Prostate gland (tissue), 2 donors: ENCODE measurements around the gene PRPH. TPM values are rescaled to one million over a fixed set of nuclear protein-coding genes. Genes with fewer than 3 reads are reported as not detected.
"Not testable (repeated sequence)": the region's sequence is repeated elsewhere in the genome, so short reads cannot be mapped to it uniquely, and the experiment has no call there.

Source experiments
- DNase-seq: peaks from one replicate; pipeline ENCODE4 v3.0.0-alpha.2; 2019; ENCODE audit warnings: low spot score
- H3K27ac ChIP-seq, 2 donors: fragments of 200-600 bp; sonication (generic); 2 replicates each; pipeline ENCODE4 v1.5.1; 2017 to 2019
- H3K27me3 ChIP-seq: fragments of 200-600 bp; sonication (generic); replicated peaks from 2 replicates; pipeline ENCODE4 v1.5.1; 2019; ENCODE audit not compliant: insufficient read depth
- H3K36me3 ChIP-seq, 2 donors: fragments of 200-600 bp; sonication (generic); 1 replicate in 1 of 2; 2 replicates in 1 of 2; pipeline versions ENCODE4 v1.5.1 to v1.8.1; 2017 to 2019
- H3K4me1 ChIP-seq: fragments of 200-600 bp; sonication (generic); replicated peaks from 2 replicates; pipeline ENCODE4 v1.5.1; 2019
- H3K4me3 ChIP-seq, 2 donors: fragments of 200-600 bp; sonication (generic); 2 replicates each; pipeline ENCODE4 v1.5.1; 2017 to 2019
- H3K9me3 ChIP-seq: fragments of 200-600 bp; sonication (generic); 2 replicates; pipeline ENCODE4 v1.5.1; 2017
- CTCF ChIP-seq, 4 experiments: fragments of 200-600 bp in 2 of 4; fragments of 450-650 bp in 2 of 4; sonication (generic) in 2 of 4; IDR thresholded peaks; 1 replicate in 3 of 4; 2 replicates in 1 of 4; pipeline ENCODE4 v1.5.1; 2016 to 2019; ENCODE audit warnings: antibody characterized with exemption in 4 of 4, mild to moderate bottlenecking in 2 of 4, moderate library complexity in 2 of 4
- POLR2A ChIP-seq: fragments of 450-650 bp; IDR thresholded peaks from one replicate; pipeline ENCODE4 v1.6.1; 2016; ENCODE audit warnings: antibody characterized with exemption, mild to moderate bottlenecking
- POLR2AphosphoS5 ChIP-seq: sonication (generic); formaldehyde crosslinking; IDR thresholded peaks from one replicate; pipeline ENCODE4 v1.6.1; 2017; ENCODE audit warnings: antibody characterized with exemption
- WGBS: methylation state at CpG from one replicate; pipeline ENCODE4 v1.1.5; 2018; 5-methylcytosine and 5-hydroxymethylcytosine counted together
- intact Hi-C: fragments of 100-400 bp; cut with DNase I; formaldehyde crosslinking; loops from one replicate; pipeline ENCODE4 v1.14.2; 2022
- total RNA-seq, 2 donors: library from RNA; depleted of rRNA; stranded (reverse); fragments of >200 nt; gene quantifications; one replicate each; pipeline ENCODE4 v1.1.0, GENCODE V29; 2016

PRPH gene
- total RNA-seq, 2 donors from 2014 or later, result 1.4 to 11.4 TPM

- peaks cover 12% of the 10 kb centered on the region for H3K27me3 ChIP-seq
- peak; percentile 87 for DNase-seq
- intact Hi-C loops, result loop anchor here (5.0 kb wide), 2 partner anchors 34 to 181 kb away; partner anchors contain the start of gene PRPH
- no peaks in the 10 kb centered on the region for H3K9me3 ChIP-seq
- 27% methylated on average over 11 of the region's 11 CpGs for WGBS
- H3K36me3 ChIP-seq, result no peaks in the 10 kb centered on the region
- H3K4me3 ChIP-seq, result no peak overlapping the region
- TF ChIP-seq POLR2A (no peak), POLR2AphosphoS5 (peak; percentile 96), CTCF (IDR thresholded peaks at IDR 0.05) (peak; percentile 68 to 95 (median 88))
- H3K4me1 ChIP-seq, result peaks cover 4% of the 10 kb centered on the region
- no peak overlapping the region for H3K27ac ChIP-seq
Observed at GRCh38 chr12:49331380-49332222, 36.7 kb downstream of the PRPH start.

DNA sequence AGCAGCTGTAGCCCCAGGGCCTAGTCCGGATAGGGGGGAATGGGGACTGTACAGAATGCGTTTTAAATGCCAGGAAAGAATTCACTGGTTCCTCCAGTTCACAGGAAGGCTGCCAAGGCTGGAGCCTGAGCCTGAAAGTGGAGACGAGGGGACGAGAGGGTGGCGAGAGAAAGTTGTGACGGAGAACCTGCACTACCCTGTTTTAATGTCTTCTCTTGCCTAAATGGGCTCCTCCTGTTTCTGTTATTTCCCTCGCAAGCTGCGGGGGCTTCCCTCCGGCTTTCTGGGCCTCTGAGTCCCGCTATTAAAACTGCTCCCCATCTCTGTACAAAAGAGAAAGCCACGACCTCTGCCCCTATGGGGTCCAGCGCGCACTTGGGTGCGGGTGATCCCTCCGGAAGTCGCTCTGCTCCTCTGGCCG lies 37.5 kb downstream of the PRPH start:
- Histone ChIP-seq H3K27ac (no peak overlapping the region), H3K4me3 (no peak overlapping the region), H3K27me3 (peaks cover 12% of the 10 kb centered on the region), H3K36me3 (no peaks in the 10 kb centered on the region), H3K9me3 (no peaks in the 10 kb centered on the region), H3K4me1 (peaks cover 4% of the 10 kb centered on the region)
- intact Hi-C loops, result loop anchor here (5.0 kb wide), 2 partner anchors 35 to 180 kb away; partner anchors contain the start of gene PRPH
- no peak for DNase-seq
- TF ChIP-seq CTCF (IDR thresholded peaks at IDR 0.05) (no peak), POLR2AphosphoS5 (no peak), POLR2A (no peak)
- WGBS, result 61% methylated on average over 17 of the region's 17 CpGs

GRCh38 chr12:49332891-49333371 lies 38.0 kb downstream of the PRPH start:
- peaks cover 12% of the 10 kb centered on the region for H3K27me3 ChIP-seq
- WGBS, result 34% methylated on average over 40 of the region's 40 CpGs
- peaks cover 4% of the 10 kb centered on the region for H3K4me1 ChIP-seq
- no peak overlapping the region for H3K27ac ChIP-seq
- no peak for DNase-seq
- intact Hi-C loops, result loop anchor here (5.0 kb wide), 2 partner anchors 36 to 179 kb away; partner anchors contain the start of gene PRPH
- H3K36me3 ChIP-seq, result no peaks in the 10 kb centered on the region
- no peaks in the 10 kb centered on the region for H3K9me3 ChIP-seq
- H3K4me3 ChIP-seq, result no peak overlapping the region
- TF ChIP-seq CTCF (IDR thresholded peaks at IDR 0.05) (no peak), POLR2AphosphoS5 (no peak), POLR2A (no peak)

- not testable (repeated sequence) for DNase-seq, H3K27ac ChIP-seq, H3K9me3 ChIP-seq, H3K4me1 ChIP-seq, H3K4me3 ChIP-seq, H3K36me3 ChIP-seq
- 64% methylated on average over 21 of the region's 21 CpGs for WGBS
- intact Hi-C loops, result loop anchor here (5.0 kb wide), 2 partner anchors 36 to 179 kb away; partner anchors contain the start of gene PRPH
- peaks cover 12% of the 10 kb centered on the region for H3K27me3 ChIP-seq
Observed at GRCh38 chr12:49333778-49334177, 38.8 kb downstream of the PRPH start.

GRCh38 chr12:49334226-49334625 lies 39.3 kb downstream of the PRPH start:
- H3K27me3 ChIP-seq, result peaks cover 12% of the 10 kb centered on the region

More at GRCh38 chr12:49334226-49334625, 39.3 kb downstream of the PRPH start:
- no peaks in the 10 kb centered on the region for H3K9me3 ChIP-seq
- peaks cover 4% of the 10 kb centered on the region for H3K4me1 ChIP-seq
- intact Hi-C loops, result loop anchor here (5.0 kb wide), 2 partner anchors 37 to 178 kb away; partner anchors contain the start of gene PRPH
- no peaks in the 10 kb centered on the region for H3K36me3 ChIP-seq
- no peak for DNase-seq
- 69% methylated on average over 19 of the region's 19 CpGs for WGBS
- H3K27ac ChIP-seq, result no peak overlapping the region
- TF ChIP-seq POLR2AphosphoS5 (no peak), CTCF (IDR thresholded peaks at IDR 0.05) (no peak), POLR2A (no peak)
- H3K4me3 ChIP-seq, result no peak overlapping the region
